Naive B cell (primary cell): ENCODE results near the gene MBTPS1. TPM values are rescaled to one million over a fixed set of nuclear protein-coding genes. Genes with fewer than 3 reads are reported as not detected.
A peak's percentile ranks its signal among the peaks of the same experiment; 100 is the strongest.

ENCODE experiments used
- ATAC-seq, 2 donors: fragments of 150-1000 bp; cut with Tn5 transposase; 2 replicates each; pipeline ENCODE4 v1.10.0; 2021; ENCODE audit warnings: low read depth in 2 of 2, mild to moderate bottlenecking in 2 of 2, moderate library complexity in 2 of 2
- DNase-seq: peaks from one replicate; pipeline ENCODE4 v3.0.0; 2022
- H3K27ac Mint-ChIP-seq, 6 donors: one replicate each; pipeline ENCODE4 v1.8.0; 2020 to 2022; ENCODE audit warnings: mild to moderate bottlenecking in 6 of 6, mixed read lengths in 6 of 6, moderate library complexity in 5 of 6, inconsistent platforms in 2 of 6
- H3K27me3 Mint-ChIP-seq, 3 donors: one replicate each; pipeline ENCODE4 v1.8.0; 2021 to 2022; ENCODE audit warnings: mixed read lengths in 3 of 3, mild to moderate bottlenecking in 1 of 3
- H3K36me3 Mint-ChIP-seq, 2 donors: one replicate each; pipeline ENCODE4 v1.8.0; 2020 to 2022; ENCODE audit warnings: mixed read lengths in 2 of 2, inconsistent platforms in 1 of 2, mild to moderate bottlenecking in 1 of 2
- H3K4me1 Mint-ChIP-seq, 3 donors: one replicate each; pipeline ENCODE4 v1.8.0; 2020 to 2022; ENCODE audit warnings: mixed read lengths in 3 of 3, inconsistent platforms in 1 of 3, mild to moderate bottlenecking in 1 of 3, moderate library complexity in 1 of 3
- H3K4me3 Mint-ChIP-seq, 8 donors: one replicate each; pipeline ENCODE4 v1.8.0; 2020 to 2022; ENCODE audit warnings: mild to moderate bottlenecking in 8 of 8, mixed read lengths in 8 of 8, moderate library complexity in 8 of 8, inconsistent platforms in 2 of 8
- H3K9me3 Mint-ChIP-seq, 7 donors: one replicate each; pipeline ENCODE4 v1.8.0; 2020 to 2022; ENCODE audit warnings: mixed read lengths in 7 of 7, mild to moderate bottlenecking in 5 of 7, inconsistent platforms in 2 of 7, moderate library complexity in 1 of 7
- polyA plus RNA-seq, 6 donors: library from polyadenylated mRNA; unstranded; fragments of 300-500 nt; fragmentation: Illumina TruSeq; gene quantifications; one replicate each; pipeline ENCODE4 v1.2.3, GENCODE V29; 2021; ENCODE audit warnings: low read depth in 6 of 6

Gene MBTPS1
- polyA plus RNA-seq, 6 donors from 2014 or later = 37.6 to 56.5 (median 48.8) TPM

DNA sequence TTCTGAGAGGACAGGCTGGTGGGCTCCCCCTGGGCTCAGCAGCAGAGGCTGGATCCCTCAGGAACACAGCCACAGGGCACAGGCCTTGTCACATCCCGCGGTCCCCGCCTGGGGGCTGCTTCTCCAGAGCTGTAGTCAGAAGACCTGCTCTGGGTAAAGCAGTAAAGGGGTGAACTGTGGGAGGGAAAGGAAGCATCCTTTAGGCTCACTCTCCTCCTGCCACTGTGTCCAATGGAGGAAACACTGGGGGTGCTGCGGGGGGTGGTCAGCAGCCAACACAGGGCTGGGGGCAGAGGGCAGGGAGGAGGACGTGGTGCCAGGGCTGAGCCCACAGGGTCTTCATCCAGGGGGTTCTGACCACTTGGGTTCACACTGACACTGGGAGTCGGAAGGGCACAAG, 69.1 kb downstream of the MBTPS1 start:
- Mint-ChIP-seq H3K4me3 (no peak overlapping the region), H3K4me1 (no peaks in the 10 kb centered on the region), H3K27me3 (peaks cover 6 to 23% (median 20%) of the 10 kb centered on the region in 3 donors), H3K27ac (peak overlapping the region in 1 of 6 donors; percentile 20), H3K9me3 (no peaks in the 10 kb centered on the region), H3K36me3 (peaks cover 4% of the 10 kb centered on the region in 2 donors)
- ATAC-seq = no peak
- DNase-seq = no peak

DNA sequence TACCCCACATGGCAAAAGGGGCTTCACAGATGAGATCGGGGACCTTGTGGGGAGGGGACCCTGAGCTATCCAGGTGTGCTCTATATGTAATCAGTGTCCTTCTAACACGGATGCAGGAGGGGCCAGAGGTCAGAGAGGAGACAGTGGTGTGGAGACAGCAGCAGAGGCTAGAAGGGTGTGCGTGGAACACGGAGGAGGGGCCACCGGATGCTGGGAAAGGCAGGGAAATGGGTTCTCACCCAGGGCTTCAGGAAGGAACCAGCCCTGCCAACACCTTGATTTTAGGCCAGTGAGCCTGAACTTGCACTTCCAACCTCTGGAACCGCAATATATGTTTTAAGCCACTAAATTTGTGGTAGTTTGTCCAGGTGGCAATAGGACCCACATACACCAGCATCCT, 69.5 kb downstream of the MBTPS1 start:
- no peak overlapping the region for H3K4me3 Mint-ChIP-seq
- H3K27ac Mint-ChIP-seq = no peak overlapping the region
- H3K9me3 Mint-ChIP-seq = no peaks in the 10 kb centered on the region
- no peaks in the 10 kb centered on the region for H3K4me1 Mint-ChIP-seq
- H3K36me3 Mint-ChIP-seq = peaks cover 0 to under 1% of the 10 kb centered on the region in 2 donors
- DNase-seq (no peak), ATAC-seq (no peak)
- peaks cover 6 to 28% (median 24%) of the 10 kb centered on the region in 3 donors for H3K27me3 Mint-ChIP-seq

DNA sequence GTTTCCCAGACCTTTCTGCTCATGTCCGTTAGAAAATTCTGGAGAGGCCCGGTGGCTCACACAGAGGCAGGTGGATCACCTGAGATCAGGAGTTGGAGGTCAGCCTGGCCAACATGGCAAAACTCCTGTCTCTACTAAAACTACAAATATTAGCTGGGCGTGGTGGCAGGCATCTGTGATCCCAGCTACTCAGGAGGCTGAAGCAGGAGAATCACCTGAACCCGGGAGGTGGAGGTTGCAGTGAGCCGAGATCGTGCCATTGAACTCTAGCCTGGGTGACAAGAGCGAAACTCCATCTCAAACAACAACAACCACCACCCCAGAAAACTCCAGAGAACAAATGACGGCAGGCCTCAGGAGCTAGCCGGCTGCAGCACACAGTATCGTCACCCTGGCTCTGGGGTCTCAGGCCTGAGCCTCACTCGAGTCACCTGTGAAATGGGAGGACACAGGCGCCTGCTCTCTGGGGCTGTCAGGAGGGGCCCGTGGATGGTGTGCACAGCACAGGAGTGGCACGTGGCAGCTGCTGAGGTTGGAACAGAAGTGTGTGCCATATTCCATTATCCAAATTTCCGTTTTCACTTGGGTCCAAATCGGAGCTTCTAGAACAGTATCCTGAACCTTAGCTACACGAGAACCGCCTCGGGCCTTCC, 70.8 kb downstream of the MBTPS1 start:
- no peaks in the 10 kb centered on the region for H3K9me3 Mint-ChIP-seq
- peaks cover 6 to 39% (median 27%) of the 10 kb centered on the region in 3 donors for H3K27me3 Mint-ChIP-seq
- no peak overlapping the region for H3K27ac Mint-ChIP-seq
- no peaks in the 10 kb centered on the region for H3K36me3 Mint-ChIP-seq
- no peak for ATAC-seq
- DNase-seq = no peak
- H3K4me3 Mint-ChIP-seq = no peak overlapping the region
- H3K4me1 Mint-ChIP-seq = no peaks in the 10 kb centered on the region

GRCh38 chr16:84045001-84045817, 71.5 kb downstream of the MBTPS1 start:
- ATAC-seq (no peak), DNase-seq (no peak)
- Mint-ChIP-seq H3K27ac (no peak overlapping the region), H3K4me1 (no peaks in the 10 kb centered on the region), H3K36me3 (no peaks in the 10 kb centered on the region), H3K9me3 (no peaks in the 10 kb centered on the region), H3K4me3 (no peak overlapping the region), H3K27me3 (peaks cover 10 to 46% (median 27%) of the 10 kb centered on the region in 3 donors)

- DNase-seq (no peak), ATAC-seq (no peak)
- Mint-ChIP-seq H3K27ac (no peak overlapping the region), H3K4me3 (peak overlapping the region in 1 of 8 donors; percentile 41), H3K9me3 (no peaks in the 10 kb centered on the region), H3K36me3 (no peaks in the 10 kb centered on the region), H3K4me1 (peaks cover 0 to 1% (median 0%) of the 10 kb centered on the region in 3 donors), H3K27me3 (peaks cover 14 to 49% (median 27%) of the 10 kb centered on the region in 3 donors)
Observed at GRCh38 chr16:84044118-84044488, 72.6 kb downstream of the MBTPS1 start.

DNA sequence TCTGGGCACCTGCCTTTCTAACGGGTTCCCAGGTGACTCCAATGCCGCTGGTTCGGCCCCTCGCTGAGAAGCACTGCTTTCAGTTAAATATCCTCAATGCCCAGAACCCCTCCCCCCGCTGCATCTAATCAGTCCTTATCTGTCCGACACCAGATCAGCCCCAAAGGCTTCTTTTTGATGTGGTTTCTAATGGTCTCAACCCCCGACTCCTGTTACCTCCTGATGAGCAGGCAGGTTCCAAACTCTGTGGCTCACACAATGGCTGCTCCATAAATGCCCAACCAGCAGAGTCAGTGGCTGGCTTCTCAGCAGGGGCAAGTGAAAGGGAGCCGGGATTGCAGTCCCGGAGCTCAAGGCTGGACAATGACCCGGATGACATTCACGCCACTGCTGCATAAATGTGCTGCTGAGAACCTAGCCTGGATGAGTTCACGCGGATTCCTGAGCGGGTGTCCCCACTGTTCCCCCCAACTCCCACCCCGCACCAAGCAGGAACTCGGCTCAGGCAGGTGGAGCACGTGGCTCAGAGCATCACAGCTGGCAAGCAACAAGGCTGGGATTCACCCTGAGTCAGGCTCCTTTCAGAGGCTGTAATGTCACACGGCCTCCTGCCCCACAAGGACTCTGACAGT, 73.1 kb downstream of the MBTPS1 start:
- H3K27me3 Mint-ChIP-seq = peaks cover 14 to 53% (median 27%) of the 10 kb centered on the region in 3 donors
- DNase-seq (no peak), ATAC-seq (no peak)
- H3K36me3 Mint-ChIP-seq = no peaks in the 10 kb centered on the region
- peak overlapping the region in 1 of 8 donors; percentile 42 for H3K4me3 Mint-ChIP-seq
- no peak overlapping the region for H3K27ac Mint-ChIP-seq
- H3K4me1 Mint-ChIP-seq = peaks cover 0 to 1% (median 0%) of the 10 kb centered on the region in 3 donors
- no peaks in the 10 kb centered on the region for H3K9me3 Mint-ChIP-seq

DNA sequence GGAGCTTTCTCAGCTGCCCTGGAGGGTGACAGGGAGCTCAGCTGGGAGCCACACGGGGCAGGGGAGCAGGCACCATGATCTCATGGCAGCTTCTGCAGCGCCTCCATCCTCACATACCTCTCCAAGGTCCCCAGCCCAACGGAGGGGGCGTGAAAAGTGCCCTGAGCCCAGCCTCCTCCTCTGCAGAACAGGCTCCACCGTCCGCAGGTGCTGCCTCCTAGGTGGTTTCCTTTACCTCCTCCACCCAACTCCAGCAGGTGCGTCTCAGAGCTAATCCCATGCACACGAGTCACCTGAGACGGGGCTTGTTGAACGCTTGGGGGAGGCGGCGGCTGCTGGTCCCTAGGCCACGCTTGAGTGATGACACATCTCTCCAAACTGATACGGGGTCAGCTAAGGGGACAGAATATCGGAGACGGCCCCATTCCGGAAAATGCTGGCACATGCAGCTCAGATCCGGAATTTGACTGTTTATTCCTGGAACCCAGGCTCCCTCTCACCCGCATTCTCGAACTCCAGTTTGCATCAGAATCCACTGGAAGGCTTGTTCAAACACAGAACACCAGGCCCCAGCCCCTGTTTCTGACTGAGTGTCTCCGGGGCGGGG, 73.8 kb downstream of the MBTPS1 start:
- Mint-ChIP-seq H3K4me3 (no peak overlapping the region), H3K36me3 (no peaks in the 10 kb centered on the region), H3K4me1 (peaks cover 0 to 1% (median 0%) of the 10 kb centered on the region in 3 donors), H3K27me3 (peaks cover 14 to 55% (median 27%) of the 10 kb centered on the region in 3 donors), H3K9me3 (no peaks in the 10 kb centered on the region), H3K27ac (no peak overlapping the region)
- ATAC-seq (no peak), DNase-seq (no peak)

DNA sequence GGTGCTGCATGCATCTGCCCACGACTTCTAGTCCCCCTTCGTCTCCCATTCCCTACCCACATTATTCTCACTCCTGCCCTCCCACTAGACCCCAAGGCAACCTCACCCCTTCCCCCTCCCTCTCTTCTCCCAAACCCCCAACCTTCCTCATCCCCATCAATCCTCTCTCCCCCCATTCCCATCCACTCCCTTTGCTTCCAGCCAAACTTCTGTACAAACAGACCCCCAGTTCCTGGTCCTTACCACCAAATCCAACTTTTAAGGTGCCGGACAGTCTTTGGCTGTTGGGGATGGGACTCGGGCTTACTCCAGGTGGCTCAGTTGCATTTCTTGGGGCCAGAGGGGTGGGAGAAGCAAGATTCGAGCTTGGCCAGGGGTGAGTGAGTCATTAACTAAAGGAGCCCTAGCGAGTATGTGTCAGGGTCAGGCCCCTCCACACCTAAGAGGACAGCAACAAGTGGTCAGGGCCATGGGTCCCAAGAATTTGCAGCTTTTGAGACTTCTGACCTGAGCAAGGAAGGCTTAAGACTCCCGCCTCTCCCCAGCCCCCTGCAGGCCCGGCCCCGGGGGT, 74.3 kb downstream of the MBTPS1 start, which contains the start of gene SLC38A8:
SLC38A8 (minus strand) TSS at position 488 of the 571 bp plus-strand sequence. CDS start 638 bp downstream, outside the sequence.
- peaks cover 14 to 55% (median 27%) of the 10 kb centered on the region in 3 donors for H3K27me3 Mint-ChIP-seq
- H3K27ac Mint-ChIP-seq = peak within 1 kb of the TSS in 1 of 6 donors; percentile 44
- peaks cover 0 to 1% (median 0%) of the 10 kb centered on the region in 3 donors for H3K4me1 Mint-ChIP-seq
- peak within 1 kb of the TSS in 1 of 8 donors; percentile 42 for H3K4me3 Mint-ChIP-seq
- ATAC-seq (no peak), DNase-seq (no peak)
- H3K36me3 Mint-ChIP-seq = no peaks in the 10 kb centered on the region
- H3K9me3 Mint-ChIP-seq = no peaks in the 10 kb centered on the region

GRCh38 chr16:84041881-84042280, 74.9 kb downstream of the MBTPS1 start:
- Mint-ChIP-seq H3K27me3 (peaks cover 14 to 55% (median 27%) of the 10 kb centered on the region in 3 donors), H3K9me3 (no peaks in the 10 kb centered on the region), H3K4me1 (peaks cover 0 to 1% (median 0%) of the 10 kb centered on the region in 3 donors), H3K4me3 (no peak overlapping the region), H3K36me3 (no peaks in the 10 kb centered on the region), H3K27ac (no peak overlapping the region)
- ATAC-seq (no peak), DNase-seq (no peak)

- DNase-seq (no peak), ATAC-seq (no peak)
- Mint-ChIP-seq H3K4me3 (no peak overlapping the region), H3K27ac (peak overlapping the region in 1 of 6 donors; percentile 60), H3K9me3 (peaks cover 0 to 5% (median 2%) of the 10 kb centered on the region in 7 donors), H3K36me3 (peaks cover 0 to 4% of the 10 kb centered on the region in 2 donors), H3K27me3 (peaks cover 15 to 55% (median 27%) of the 10 kb centered on the region in 3 donors), H3K4me1 (peaks cover 0 to 1% (median 0%) of the 10 kb centered on the region in 3 donors)
Observed at GRCh38 chr16:84040823-84041820, 75.6 kb downstream of the MBTPS1 start.

GRCh38 chr16:84040226-84040822, 76.4 kb downstream of the MBTPS1 start:
- ATAC-seq (no peak), DNase-seq (no peak)
- Mint-ChIP-seq H3K4me3 (no peak overlapping the region), H3K27ac (no peak overlapping the region), H3K27me3 (peaks cover 19 to 55% (median 27%) of the 10 kb centered on the region in 3 donors), H3K9me3 (peaks cover 0 to 9% (median 4%) of the 10 kb centered on the region in 7 donors), H3K4me1 (peaks cover 0 to 1% (median 0%) of the 10 kb centered on the region in 3 donors), H3K36me3 (peaks cover 0 to 4% of the 10 kb centered on the region in 2 donors)
